ENCODE measurements around the gene CCDC124. TPM values are rescaled to one million over a fixed set of nuclear protein-coding genes. Genes with fewer than 3 reads are reported as not detected.
A peak's percentile ranks its signal among the peaks of the same experiment; 100 is the strongest.

CCDC124 gene
- total RNA-seq, 2 experiments from 2014 or later: 26.9 to 28.1 TPM

- Histone ChIP-seq H3K27ac (ENCODE audit: low read depth in 1 of 2, low read length in 2 of 2) (no peak overlapping the region), H3K4me3 (ENCODE audit: low read length) (no peak overlapping the region), H3K9me3 (ENCODE audit: control insufficient read depth in 1 of 2, insufficient read depth in 1 of 2, low read length in 2 of 2) (peaks cover 0 to 10% of the 10 kb centered on the region in 2 experiments), H3K36me3 (ENCODE audit: insufficient read depth, low read length) (no peaks in the 10 kb centered on the region), H3K4me1 (ENCODE audit: insufficient read depth, low read length) (peaks cover 13% of the 10 kb centered on the region), H3K27me3 (ENCODE audit: control insufficient read depth in 1 of 2, insufficient read depth in 2 of 2, low read length in 2 of 2) (peaks cover 26 to 27% of the 10 kb centered on the region in 2 experiments)
- Mint-ChIP-seq H3K4me3 (no peak overlapping the region), H3K27me3 (peaks cover 51% of the 10 kb centered on the region), H3K36me3 (ENCODE audit: low read depth) (no peaks in the 10 kb centered on the region), H3K9me3 (no peaks in the 10 kb centered on the region), H3K27ac (no peak overlapping the region), H3K4me1 (ENCODE audit: low read depth) (peaks cover 9% of the 10 kb centered on the region)
- DNase-seq (peak in 1 of 14 experiments; percentile 16), ATAC-seq (ENCODE audit: poor library complexity) (no peak)
- ChIA-PET CTCF (no interaction called here), POLR2A (no interaction called here)
- intact Hi-C loops (cut with DNase I, micrococcal nuclease): no loop called here
- TF ChIP-seq CTCF (IDR thresholded peaks at IDR 0.05): no peak
Observed at GRCh38 chr19:17969096-17969792, 36.4 kb downstream of the CCDC124 start.

- H3K4me1 ChIP-seq (ENCODE audit: insufficient read depth, low read length): peaks cover 5% of the 10 kb centered on the region
- TF ChIP-seq CTCF (IDR thresholded peaks at IDR 0.05): no peak
- H3K36me3 Mint-ChIP-seq (ENCODE audit: low read depth): no peaks in the 10 kb centered on the region
- ChIA-PET CTCF (no interaction called here), POLR2A (no interaction called here)
- no peaks in the 10 kb centered on the region for H3K36me3 ChIP-seq (ENCODE audit: insufficient read depth, low read length)
- H3K4me3 Mint-ChIP-seq: no peak overlapping the region
- intact Hi-C loops (cut with DNase I, micrococcal nuclease): no loop called here
- no peak overlapping the region for H3K4me3 ChIP-seq (ENCODE audit: low read length)
- H3K9me3 Mint-ChIP-seq: no peaks in the 10 kb centered on the region
- peaks cover 3% of the 10 kb centered on the region for H3K4me1 Mint-ChIP-seq (ENCODE audit: low read depth)
- no peak overlapping the region for H3K27ac ChIP-seq (ENCODE audit: low read depth in 1 of 2, low read length in 2 of 2)
- DNase-seq (no peak), ATAC-seq (ENCODE audit: poor library complexity) (no peak)
- peaks cover 5 to 6% of the 10 kb centered on the region in 2 experiments for H3K27me3 ChIP-seq (ENCODE audit: control insufficient read depth in 1 of 2, insufficient read depth in 2 of 2, low read length in 2 of 2)
- no peak overlapping the region for H3K27ac Mint-ChIP-seq
- no peaks in the 10 kb centered on the region for H3K9me3 ChIP-seq (ENCODE audit: control insufficient read depth in 1 of 2, insufficient read depth in 1 of 2, low read length in 2 of 2)
- peaks cover 24% of the 10 kb centered on the region for H3K27me3 Mint-ChIP-seq
Observed at GRCh38 chr19:17972230-17972629, 39.4 kb downstream of the CCDC124 start.

GRCh38 chr19:17973759-17974158 lies 40.9 kb downstream of the CCDC124 start:
- Mint-ChIP-seq H3K4me1 (ENCODE audit: low read depth) (no peaks in the 10 kb centered on the region), H3K36me3 (ENCODE audit: low read depth) (no peaks in the 10 kb centered on the region), H3K4me3 (no peak overlapping the region), H3K27me3 (peaks cover 15% of the 10 kb centered on the region), H3K9me3 (no peaks in the 10 kb centered on the region), H3K27ac (no peak overlapping the region)
- Histone ChIP-seq H3K27me3 (ENCODE audit: control insufficient read depth in 1 of 2, insufficient read depth in 2 of 2, low read length in 2 of 2) (no peaks in the 10 kb centered on the region), H3K36me3 (ENCODE audit: insufficient read depth, low read length) (no peaks in the 10 kb centered on the region), H3K27ac (ENCODE audit: low read depth in 1 of 2, low read length in 2 of 2) (no peak overlapping the region), H3K4me1 (ENCODE audit: insufficient read depth, low read length) (no peaks in the 10 kb centered on the region), H3K9me3 (ENCODE audit: control insufficient read depth in 1 of 2, insufficient read depth in 1 of 2, low read length in 2 of 2) (no peaks in the 10 kb centered on the region), H3K4me3 (ENCODE audit: low read length) (no peak overlapping the region)
- no peak for ATAC-seq (ENCODE audit: poor library complexity)
- CTCF ChIA-PET: no interaction called here
- TF ChIP-seq CTCF (IDR thresholded peaks at IDR 0.05): no peak
- POLR2A ChIA-PET: interaction anchor here (0.6 kb wide), 1 partner anchor 10 kb away, joined by 3 read pairs; no protein-coding TSS in a partner anchor
- intact Hi-C loops (cut with DNase I, micrococcal nuclease): no loop called here
- no peak for DNase-seq

All from CD4-positive, alpha-beta T cell (primary cell).